ENCODE measurements around the gene MUC20. TPM values are rescaled to one million over a fixed set of nuclear protein-coding genes. Genes with fewer than 3 reads are reported as not detected.
"Not testable (repeated sequence)": the region's sequence is repeated elsewhere in the genome, so short reads cannot be mapped to it uniquely, and the experiment has no call there.

Gene MUC20
- total RNA-seq, 1 experiment from 2014 or later, result not detected

DNA sequence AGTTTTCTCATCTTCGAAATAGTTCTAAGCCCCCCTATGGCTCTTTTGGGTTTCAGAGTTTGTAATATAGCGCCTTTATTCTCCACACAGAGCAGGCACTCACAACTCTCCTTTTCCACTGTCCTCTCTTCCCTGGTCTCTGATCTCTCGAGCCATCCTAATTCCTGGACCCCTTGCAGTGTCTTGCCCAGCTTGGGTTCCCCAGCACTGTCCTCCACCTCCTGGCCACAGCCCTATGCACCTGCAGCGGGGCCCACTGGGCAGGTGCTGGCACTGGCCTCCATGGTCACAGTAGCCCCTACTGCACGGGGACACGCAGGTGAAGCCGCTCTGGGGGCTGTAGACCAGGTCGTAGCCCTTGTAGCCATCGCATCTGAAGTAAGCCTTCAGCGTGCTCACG lies 27.9 kb downstream of the MUC20 start:
- no peaks in the 10 kb centered on the region for H3K4me1 ChIP-seq (ENCODE audit: insufficient read depth, low read length)
- H4K91ac ChIP-seq (ENCODE audit: insufficient read length, low read depth, low read length), result no peak overlapping the region
- H3K9ac ChIP-seq (ENCODE audit: extremely low read depth, insufficient read length, low read length), result no peak overlapping the region
- Mint-ChIP-seq H3K9me3 (peaks cover 5 to 6% of the 10 kb centered on the region in 2 experiments; a peak in 4 of 5 replicates), H3K36me3 (ENCODE audit: insufficient read depth in 1 of 3, low read depth in 3 of 3) (peaks cover 0 to 6% (median 0%) of the 10 kb centered on the region in 3 experiments; a peak in 4 of 7 replicates), H3K27me3 (ENCODE audit: low read depth) (peaks cover 53% of the 10 kb centered on the region), H3K4me1 (no peaks in the 10 kb centered on the region; a peak in 1 of 4 replicates), H3K4me3 (no peak overlapping the region), H3K27ac (no peak overlapping the region; a peak in 1 of 7 replicates)
- no peak overlapping the region for H2BK5ac ChIP-seq (ENCODE audit: insufficient read length, low read length)
- H3K14ac ChIP-seq (ENCODE audit: insufficient read depth, low read length), result no peak overlapping the region
- no peaks in the 10 kb centered on the region for H3K23me2 ChIP-seq (ENCODE audit: insufficient read length, low read depth, low read length, poor library complexity, severe bottlenecking)
- H3K79me1 ChIP-seq (ENCODE audit: insufficient read depth, low read depth, low read length, poor library complexity, severe bottlenecking), result no peaks in the 10 kb centered on the region
- no peak overlapping the region for H2BK20ac ChIP-seq (ENCODE audit: low read depth, low read length, poor library complexity, severe bottlenecking)
- H4K20me1 ChIP-seq (ENCODE audit: control insufficient read depth, insufficient read depth, insufficient read length), result no peaks in the 10 kb centered on the region
- no peak overlapping the region for H3K4me2 ChIP-seq (ENCODE audit: insufficient read depth, insufficient read length, low read length)
- no peak overlapping the region for H3K18ac ChIP-seq (ENCODE audit: insufficient read length, low read depth, low read length)
- H4K5ac ChIP-seq (ENCODE audit: insufficient read length, low read depth, low read length), result no peak overlapping the region
- no peak for DNase-seq
- TF ChIP-seq, protein P1, sequence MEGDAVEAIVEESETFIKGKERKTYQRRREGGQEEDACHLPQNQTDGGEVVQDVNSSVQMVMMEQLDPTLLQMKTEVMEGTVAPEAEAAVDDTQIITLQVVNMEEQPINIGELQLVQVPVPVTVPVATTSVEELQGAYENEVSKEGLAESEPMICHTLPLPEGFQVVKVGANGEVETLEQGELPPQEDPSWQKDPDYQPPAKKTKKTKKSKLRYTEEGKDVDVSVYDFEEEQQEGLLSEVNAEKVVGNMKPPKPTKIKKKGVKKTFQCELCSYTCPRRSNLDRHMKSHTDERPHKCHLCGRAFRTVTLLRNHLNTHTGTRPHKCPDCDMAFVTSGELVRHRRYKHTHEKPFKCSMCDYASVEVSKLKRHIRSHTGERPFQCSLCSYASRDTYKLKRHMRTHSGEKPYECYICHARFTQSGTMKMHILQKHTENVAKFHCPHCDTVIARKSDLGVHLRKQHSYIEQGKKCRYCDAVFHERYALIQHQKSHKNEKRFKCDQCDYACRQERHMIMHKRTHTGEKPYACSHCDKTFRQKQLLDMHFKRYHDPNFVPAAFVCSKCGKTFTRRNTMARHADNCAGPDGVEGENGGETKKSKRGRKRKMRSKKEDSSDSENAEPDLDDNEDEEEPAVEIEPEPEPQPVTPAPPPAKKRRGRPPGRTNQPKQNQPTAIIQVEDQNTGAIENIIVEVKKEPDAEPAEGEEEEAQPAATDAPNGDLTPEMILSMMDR (conservative IDR thresholded peaks at IDR 0.05), result no peak
- no peak overlapping the region for H3K56ac ChIP-seq (ENCODE audit: insufficient read length, low read depth, low read length)
- WGBS (ENCODE audit: extremely low coverage, insufficient read length, low lambda C conversion rate), result no CpG with 5 or more reads among the region's 11 CpGs
- H2BK120ac ChIP-seq (ENCODE audit: low read depth, low read length, poor library complexity, severe bottlenecking), result no peak overlapping the region
- H2AFZ ChIP-seq (ENCODE audit: low read length), result no peak overlapping the region
- H3K9me3 ChIP-seq (ENCODE audit: control insufficient read depth, low read depth, low read length), result no peaks in the 10 kb centered on the region
- no peak overlapping the region for H2BK15ac ChIP-seq (ENCODE audit: low read depth, low read length)
- no peak overlapping the region for H3K27ac ChIP-seq (ENCODE audit: insufficient read length, low read depth, low read length)
- H2AK5ac ChIP-seq (ENCODE audit: insufficient read length, low read length), result no peak overlapping the region
- H3K23ac ChIP-seq (ENCODE audit: insufficient read length, low read depth, low read length), result no peak overlapping the region
- H3T11ph ChIP-seq (ENCODE audit: low read length), result no peak overlapping the region
- H3K79me2 ChIP-seq (ENCODE audit: insufficient read depth, low read length), result no peaks in the 10 kb centered on the region
- H3K4ac ChIP-seq (ENCODE audit: low read depth, low read length), result no peak overlapping the region
- H3K27me3 ChIP-seq (ENCODE audit: insufficient read depth, low read length), result peaks cover 9% of the 10 kb centered on the region; the same call in 1 of the 2 replicates
- no peak overlapping the region for H2BK12ac ChIP-seq (ENCODE audit: insufficient read length, low read depth, low read length)
- no peak overlapping the region for H4K8ac ChIP-seq (replicated peaks; ENCODE audit: insufficient read length, low read depth, low read length)

DNA sequence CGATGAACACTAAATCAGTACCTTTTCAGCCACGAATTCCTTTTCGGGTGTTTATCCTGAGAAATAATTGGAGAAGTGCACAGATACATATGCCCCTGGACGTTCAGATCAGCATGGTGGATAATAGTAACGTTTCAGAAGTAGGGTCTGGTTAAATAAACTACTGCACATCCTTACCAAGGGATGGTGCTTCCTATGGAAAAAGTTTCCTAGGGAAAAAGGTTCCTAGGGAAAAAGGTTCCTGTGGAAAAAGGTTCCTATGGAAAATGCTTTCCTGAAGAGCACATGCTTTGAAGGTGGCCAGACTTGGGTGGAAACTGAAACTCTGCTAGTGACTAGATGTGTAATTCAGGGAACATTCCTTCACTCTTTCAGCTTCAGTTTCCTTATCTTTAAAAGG lies 28.3 kb downstream of the MUC20 start:
- H2AK5ac ChIP-seq (ENCODE audit: insufficient read length, low read length); H3K79me2 ChIP-seq (ENCODE audit: insufficient read depth, low read length); H3K79me1 ChIP-seq (ENCODE audit: insufficient read depth, low read depth, low read length, poor library complexity, severe bottlenecking): not testable (repeated sequence)

More for the DNA sequence above, 28.3 kb downstream of the MUC20 start:
- not testable (repeated sequence) for H3K4me1 ChIP-seq (ENCODE audit: insufficient read depth, low read length); H4K20me1 ChIP-seq (ENCODE audit: control insufficient read depth, insufficient read depth, insufficient read length); H3K27me3 ChIP-seq (ENCODE audit: insufficient read depth, low read length); H3K23ac ChIP-seq (ENCODE audit: insufficient read length, low read depth, low read length); H3K9me3 ChIP-seq (ENCODE audit: control insufficient read depth, low read depth, low read length); H3K18ac ChIP-seq (ENCODE audit: insufficient read length, low read depth, low read length); H3K4me2 ChIP-seq (ENCODE audit: insufficient read depth, insufficient read length, low read length); H4K8ac ChIP-seq (replicated peaks; ENCODE audit: insufficient read length, low read depth, low read length); H3K4me1 Mint-ChIP-seq; H2AFZ ChIP-seq (ENCODE audit: low read length); H3K27ac Mint-ChIP-seq; H3K4me3 Mint-ChIP-seq; DNase-seq; H3K27ac ChIP-seq (ENCODE audit: insufficient read length, low read depth, low read length); H2BK15ac ChIP-seq (ENCODE audit: low read depth, low read length); H3K23me2 ChIP-seq (ENCODE audit: insufficient read length, low read depth, low read length, poor library complexity, severe bottlenecking); H2BK5ac ChIP-seq (ENCODE audit: insufficient read length, low read length); H3T11ph ChIP-seq (ENCODE audit: low read length); H3K56ac ChIP-seq (ENCODE audit: insufficient read length, low read depth, low read length); H3K9me3 Mint-ChIP-seq; H4K91ac ChIP-seq (ENCODE audit: insufficient read length, low read depth, low read length); H2BK12ac ChIP-seq (ENCODE audit: insufficient read length, low read depth, low read length); H3K4ac ChIP-seq (ENCODE audit: low read depth, low read length); H3K36me3 Mint-ChIP-seq (ENCODE audit: insufficient read depth in 1 of 3, low read depth in 3 of 3); H3K9ac ChIP-seq (ENCODE audit: extremely low read depth, insufficient read length, low read length); H2BK20ac ChIP-seq (ENCODE audit: low read depth, low read length, poor library complexity, severe bottlenecking); H4K5ac ChIP-seq (ENCODE audit: insufficient read length, low read depth, low read length); H2BK120ac ChIP-seq (ENCODE audit: low read depth, low read length, poor library complexity, severe bottlenecking); H3K14ac ChIP-seq (ENCODE audit: insufficient read depth, low read length)
- peaks cover 49% of the 10 kb centered on the region for H3K27me3 Mint-ChIP-seq (ENCODE audit: low read depth)
- no CpG with 5 or more reads among the region's 5 CpGs for WGBS (ENCODE audit: extremely low coverage, insufficient read length, low lambda C conversion rate)

All from H9 (cell line).